Left ventricle myocardium inferior (tissue), 1 donor: ENCODE measurements around the gene SULT2B1. TPM values are rescaled to one million over a fixed set of nuclear protein-coding genes. Genes with fewer than 3 reads are reported as not detected.
A peak's percentile ranks its signal among the peaks of the same experiment; 100 is the strongest.
"Not testable (repeated sequence)": the region's sequence is repeated elsewhere in the genome, so short reads cannot be mapped to it uniquely, and the experiment has no call there.

Experiments
- DNase-seq: peaks from one replicate; pipeline ENCODE4 v3.0.0-alpha.2; 2020
- H3K27ac ChIP-seq: fragments of 200-600 bp; replicated peaks from 2 replicates; pipeline ENCODE4 v1.8.0; 2021
- H3K27me3 ChIP-seq: fragments of 200-600 bp; 2 replicates; pipeline ENCODE4 v1.8.0; 2021; ENCODE audit warnings: low read depth
- H3K36me3 ChIP-seq: fragments of 200-600 bp; 2 replicates; pipeline ENCODE4 v1.8.0; 2021
- H3K4me1 ChIP-seq: fragments of 200-600 bp; 2 replicates; pipeline ENCODE4 v1.8.0; 2021
- H3K4me3 ChIP-seq: fragments of 200-600 bp; 2 replicates; pipeline ENCODE4 v1.8.0; 2021; ENCODE audit warnings: mild to moderate bottlenecking, moderate library complexity
- H3K9me3 ChIP-seq: fragments of 200-600 bp; replicated peaks from 2 replicates; pipeline ENCODE4 v1.8.0; 2021
- CTCF ChIP-seq: fragments of 200-600 bp; IDR thresholded peaks from 2 replicates; pipeline ENCODE4 v1.8.0; 2021; ENCODE audit warnings: antibody characterized with exemption, mild to moderate bottlenecking, borderline replicate concordance
- intact Hi-C: fragments of 100-400 bp; cut with micrococcal nuclease; formaldehyde crosslinking; loops from one replicate; pipeline ENCODE4 v1.11.0; 2022
- total RNA-seq: library from RNA; stranded (reverse); fragmentation: NEBNext Ultra II Directional; extraction: Animal tissue kit (Norgen Biotek cat#: 25700); gene quantifications from one replicate; pipeline ENCODE4 v1.2.1, GENCODE V29; 2021
- donor health status: DM: no; HTN: yes; CAD: no; lungs with severe emphysema.

The SULT2B1 gene
- total RNA-seq, 1 donor from 2014 or later: 0.33 TPM

- peaks cover 13% of the 10 kb centered on the region for H3K36me3 ChIP-seq
- intact Hi-C loops: no loop called here
Measured at GRCh38 chr19:48631225-48631624, 79.3 kb downstream of the SULT2B1 start.

GRCh38 chr19:48632286-48632685 lies 80.3 kb downstream of the SULT2B1 start:
- intact Hi-C loops, H3K4me3 ChIP-seq, H3K9me3 ChIP-seq, DNase-seq, H3K27me3 ChIP-seq: not testable (repeated sequence)
- Histone ChIP-seq H3K36me3 (peaks cover 12% of the 10 kb centered on the region), H3K4me1 (peaks cover 78% of the 10 kb centered on the region), H3K27ac (peak overlapping the region; percentile 98)

More at GRCh38 chr19:48631225-48631624, 79.3 kb downstream of the SULT2B1 start:
- Histone ChIP-seq H3K27ac (peak overlapping the region; percentile 98), H3K9me3 (no peaks in the 10 kb centered on the region), H3K4me1 (peaks cover 67% of the 10 kb centered on the region), H3K4me3 (peak overlapping the region; percentile 41), H3K27me3 (no peaks in the 10 kb centered on the region)
- TF ChIP-seq CTCF: no peak
- no peak for DNase-seq

GRCh38 chr19:48632692-48633147 lies 80.7 kb downstream of the SULT2B1 start:
- Histone ChIP-seq H3K4me1 (peaks cover 78% of the 10 kb centered on the region), H3K27me3 (no peaks in the 10 kb centered on the region), H3K9me3 (no peaks in the 10 kb centered on the region), H3K27ac (peak overlapping the region; percentile 98), H3K36me3 (peaks cover 12% of the 10 kb centered on the region), H3K4me3 (peak overlapping the region; percentile 81)
- intact Hi-C loops: no loop called here
- no peak for TF ChIP-seq CTCF
- no peak for DNase-seq

GRCh38 chr19:48633148-48634035 lies 81.4 kb downstream of the SULT2B1 start:
- peaks cover 12% of the 10 kb centered on the region for H3K36me3 ChIP-seq
- intact Hi-C loops: no loop called here

GRCh38 chr19:48634036-48634342 lies 82.0 kb downstream of the SULT2B1 start:
- Histone ChIP-seq H3K4me1 (peaks cover 85% of the 10 kb centered on the region), H3K27me3 (no peaks in the 10 kb centered on the region), H3K4me3 (peak overlapping the region; percentile 81), H3K9me3 (no peaks in the 10 kb centered on the region), H3K36me3 (peaks cover 12% of the 10 kb centered on the region), H3K27ac (peak overlapping the region; percentile 98)
- TF ChIP-seq CTCF: no peak
- intact Hi-C loops: no loop called here
- DNase-seq: no peak

More at GRCh38 chr19:48633148-48634035, 81.4 kb downstream of the SULT2B1 start:
- no peaks in the 10 kb centered on the region for H3K9me3 ChIP-seq
- H3K27ac ChIP-seq: peak overlapping the region; percentile 98
- TF ChIP-seq CTCF: no peak
- no peak for DNase-seq
- H3K4me3 ChIP-seq: peak overlapping the region; percentile 81
- peaks cover 79% of the 10 kb centered on the region for H3K4me1 ChIP-seq
- no peaks in the 10 kb centered on the region for H3K27me3 ChIP-seq
